GM12892 (cell line): ENCODE data around the gene ANKRD23.
"Not testable (repeated sequence)": the region's sequence is repeated elsewhere in the genome, so short reads cannot be mapped to it uniquely, and the experiment has no call there.

ENCODE experiments used
- POLR2A ChIP-seq: IDR thresholded peaks from 2 replicates; pipeline ENCODE4 v1.6.1; 2011; ENCODE audit warnings: low read depth, low read length, control low read depth
- POLR2AphosphoS5 ChIP-seq: IDR thresholded peaks from 2 replicates; pipeline ENCODE4 v1.6.1; 2011; ENCODE audit warnings: low read depth, low read length, control low read depth
- TAF1 ChIP-seq: IDR thresholded peaks from 2 replicates; pipeline ENCODE4 v1.6.1; 2011; ENCODE audit warnings: low read depth, mild to moderate bottlenecking, control low read depth, low read length, borderline replicate concordance

- TF ChIP-seq POLR2A, TAF1, POLR2AphosphoS5: not testable (repeated sequence)
Measured at GRCh38 chr2:96889502-96889901, 45.7 kb upstream of the ANKRD23 start.
